H1 (cell line): Measurements from ENCODE around the gene LMO4.

Experiments used
- EP300 ChIP-seq, 2 experiments: IDR thresholded peaks; 1 replicate in 1 of 2; 2 replicates in 1 of 2; pipeline ENCODE4 v1.6.1; 2011 to 2012; ENCODE audit warnings: low read depth in 2 of 2, low read length in 2 of 2, mild to moderate bottlenecking in 2 of 2, borderline replicate concordance in 1 of 2, inconsistent platforms in 1 of 2, moderate library complexity in 1 of 2
- RAD21 ChIP-seq, 2 experiments: IDR thresholded peaks in 1 of 2; conservative IDR thresholded peaks in 1 of 2; 2 replicates each; pipeline ENCODE4 v1.6.1; 2011; ENCODE audit warnings: low read depth in 2 of 2, low read length in 2 of 2, improper control_type of control experiment in 1 of 2, inconsistent platforms in 1 of 2, mild to moderate bottlenecking in 1 of 2, moderate library complexity in 1 of 2

- TF ChIP-seq RAD21 (IDR thresholded peaks at IDR 0.05 in 1 of 2, conservative IDR thresholded peaks at IDR 0.05 in 1 of 2; ENCODE audit: low read depth in 2 of 2, low read length in 2 of 2) (no peak), EP300 (IDR thresholded peaks at IDR 0.05; ENCODE audit: borderline replicate concordance in 1 of 2, low read depth in 2 of 2, low read length in 2 of 2) (no peak)
These were observed 64.9 kb downstream of the LMO4 start for GRCh38 chr1:87393445-87394085.
